K562 (cell line): ENCODE data around the gene KRTAP2-3. TPM values are rescaled to one million over a fixed set of nuclear protein-coding genes. Genes with fewer than 3 reads are reported as not detected.

Experiments used
- ATAC-seq: fragments of 200-7000 bp; cut with Tn5 transposase; 3 replicates; pipeline ENCODE4 v1.9.1; 2020; ENCODE audit warnings: moderate library complexity
- BruUV-seq: library from RNA; stranded (reverse); fragments of 400-500 nt; replicated peaks from 2 replicates; lab custom pipeline; 2021; lab: Mats Ljungman, UMichigan
- CTCF ChIA-PET: fragments of 300-600 bp; formaldehyde crosslinking; extraction: SDS; loops from one replicate; lab custom pipeline; 2021; ENCODE audit warnings: low intra/inter-chr PET ratio; lab: Yijun Ruan, JAX
- POLR2A ChIA-PET: fragments of 300-600, 350-650 bp; sonication (Branson Sonifier 250); formaldehyde crosslinking; extraction: SDS; loops from one replicate; lab custom pipeline; 2021; ENCODE audit warnings: antibody characterized with exemption, inconsistent platforms; lab: Yijun Ruan, JAX
- DNase-seq, 4 experiments: peaks; one replicate each; pipeline versions ENCODE4 v3.0.0 to v3.0.0-alpha.2; 2011 to 2018; ENCODE audit warnings: low spot score in 3 of 4, mixed read lengths in 3 of 4; ENCODE audit errors: extremely low read depth in 1 of 4
- FAIRE-seq: peaks from 2 replicates; lab custom pipeline; 2011; peaks lifted over from hg19 to GRCh38; lab: Jason Lieb, UNC
- H2AFZ ChIP-seq: 2 replicates; pipeline ENCODE4 v1.6.0; 2011; ENCODE audit warnings: low read depth, low read length, control low read depth, inconsistent platforms
- H3K27ac ChIP-seq: fragments of 200-600 bp; 3 replicates; pipeline ENCODE4 v1.8.0; 2011; ENCODE audit warnings: low read depth, mild to moderate bottlenecking, control low read depth, inconsistent platforms, low read length, moderate library complexity, mixed read lengths; ENCODE audit errors: extremely low read depth
- H3K27me3 ChIP-seq, 2 experiments: fragments of 300-600 bp in 1 of 2; 2 replicates in 1 of 2; 3 replicates in 1 of 2; pipeline versions ENCODE4 v1.6.0 to v1.8.0; 2011; ENCODE audit warnings: inconsistent platforms in 2 of 2, low read length in 2 of 2, mild to moderate bottlenecking in 1 of 2, mixed read lengths in 1 of 2, moderate library complexity in 1 of 2; ENCODE audit not compliant: control insufficient read depth in 2 of 2, insufficient read depth in 2 of 2
- H3K36me3 ChIP-seq: fragments of 300-600 bp; 3 replicates; pipeline ENCODE4 v1.8.0; 2011; ENCODE audit warnings: mild to moderate bottlenecking, low read length, inconsistent platforms; ENCODE audit not compliant: control insufficient read depth, insufficient read depth
- H3K4me1 ChIP-seq, 2 experiments: fragments of 200-600 bp in 1 of 2; replicated peaks in 1 of 2; 2 replicates in 1 of 2; 3 replicates in 1 of 2; pipeline versions ENCODE4 v1.5.1 to v1.8.0; 2011; ENCODE audit warnings: inconsistent platforms in 2 of 2, low read length in 2 of 2, mild to moderate bottlenecking in 1 of 2, mixed read lengths in 1 of 2, moderate library complexity in 1 of 2; ENCODE audit not compliant: control insufficient read depth in 2 of 2, insufficient read depth in 2 of 2
- H3K4me2 ChIP-seq: 2 replicates; pipeline ENCODE4 v1.6.1; 2011; ENCODE audit warnings: low read length, control low read depth, inconsistent platforms, mixed read lengths; ENCODE audit not compliant: insufficient read depth
- H3K4me3 ChIP-seq: fragments of 200-600 bp; sonication (generic), shearing (Covaris generic); 2 replicates; pipeline ENCODE4 v1.5.1; 2016; ENCODE audit warnings: control low read depth, inconsistent platforms
- H3K79me2 ChIP-seq: fragments of 200-600 bp; 3 replicates; pipeline ENCODE4 v1.8.0; 2011; ENCODE audit warnings: low read length, inconsistent platforms; ENCODE audit not compliant: control insufficient read depth, insufficient read depth
- H3K9ac ChIP-seq, 2 experiments: 2 replicates each; pipeline versions ENCODE4 v1.6.0 to v1.6.1; 2011; ENCODE audit warnings: low read depth in 2 of 2, low read length in 2 of 2, control low read depth in 1 of 2, inconsistent platforms in 1 of 2, mild to moderate bottlenecking in 1 of 2, mixed read lengths in 1 of 2; ENCODE audit not compliant: insufficient read depth in 1 of 2
- H3K9me1 ChIP-seq: one replicate; pipeline ENCODE4 v1.6.0; 2011; ENCODE audit warnings: inconsistent platforms, mild to moderate bottlenecking, low read length, moderate library complexity; ENCODE audit not compliant: control insufficient read depth, insufficient read depth
- H3K9me3 ChIP-seq: replicated peaks from 2 replicates; pipeline ENCODE4 v1.5.1; 2011; ENCODE audit warnings: low read depth, low read length, inconsistent platforms; ENCODE audit not compliant: control insufficient read depth, insufficient read depth
- H4K20me1 ChIP-seq: replicated peaks from 2 replicates; pipeline ENCODE4 v1.6.1; 2011; ENCODE audit warnings: low read length, inconsistent platforms, mixed read lengths; ENCODE audit not compliant: control insufficient read depth, insufficient read depth
- ARID1B ChIP-seq: fragments of 450-650 bp; IDR thresholded peaks from 2 replicates; pipeline ENCODE4 v1.6.1; 2016; ENCODE audit warnings: antibody characterized with exemption, mild to moderate bottlenecking, inconsistent platforms
- ARID2 ChIP-seq: fragments of 450-650 bp; IDR thresholded peaks from 2 replicates; pipeline ENCODE4 v1.6.1; 2017; ENCODE audit warnings: antibody characterized with exemption, mild to moderate bottlenecking
- MIER1 ChIP-seq: fragments of 450-650 bp; IDR thresholded peaks from 2 replicates; pipeline ENCODE4 v1.6.1; 2016; ENCODE audit warnings: antibody characterized with exemption, mild to moderate bottlenecking, low read depth
- RBFOX2 ChIP-seq: fragments of 200-400 bp; formaldehyde crosslinking; IDR thresholded peaks from 2 replicates; pipeline ENCODE4 v1.6.1; 2017; ENCODE audit warnings: low read depth, mild to moderate bottlenecking, low read length, moderate library complexity
- RBM15 ChIP-seq: fragments of 200-400 bp; formaldehyde crosslinking; IDR thresholded peaks from 2 replicates; pipeline ENCODE4 v1.6.1; 2018; ENCODE audit warnings: mild to moderate bottlenecking, low read length, moderate library complexity; ENCODE audit not compliant: insufficient read depth
- SUPT5H ChIP-seq: fragments of 450-650 bp; IDR thresholded peaks from 2 replicates; pipeline ENCODE4 v1.6.1; 2016
- TSC22D4 ChIP-seq: fragments of 450-650 bp; IDR thresholded peaks from 2 replicates; pipeline ENCODE4 v1.6.1; 2016; ENCODE audit warnings: missing genetic modification characterization, missing biosample characterization, control low read depth
- WHSC1 ChIP-seq: IDR thresholded peaks from one replicate; pipeline ENCODE4 v1.6.1; 2012; ENCODE audit warnings: low read length, control low read depth, inconsistent platforms
- ZBTB1 ChIP-seq: sonication (generic); formaldehyde crosslinking; IDR thresholded peaks from 2 replicates; pipeline ENCODE4 v1.8.1; 2023; ENCODE audit warnings: missing genetic modification reagents, low read depth, mild to moderate bottlenecking, borderline replicate concordance
- ZFP36 ChIP-seq: fragments of 150-350 bp; IDR thresholded peaks from 2 replicates; pipeline ENCODE4 v1.6.1; 2018; ENCODE audit warnings: low read length, low read depth; ENCODE audit not compliant: partially characterized antibody
- ZFPM2 ChIP-seq: fragments of 250-450 bp; sonication (Bioruptor Pico); IDR thresholded peaks from 2 replicates; pipeline ENCODE4 v1.5.1; 2022; ENCODE audit warnings: mild to moderate bottlenecking
- ZNF121 ChIP-seq: sonication (generic); formaldehyde crosslinking; conservative IDR thresholded peaks from 2 replicates; pipeline ENCODE4 v1.8.0; 2022; ENCODE audit warnings: missing genetic modification reagents
- ZNF197 ChIP-seq: fragments of 200-800 bp; sonication (Bioruptor generic); IDR thresholded peaks from 2 replicates; pipeline ENCODE4 v1.6.1; 2016; ENCODE audit warnings: low read depth, missing genetic modification characterization, missing compliant biosample characterization
- ZNF431 ChIP-seq: sonication (generic); formaldehyde crosslinking; IDR thresholded peaks from 2 replicates; pipeline ENCODE4 v1.8.0; 2022; ENCODE audit warnings: mild to moderate bottlenecking, missing genetic modification reagents
- ZNF695 ChIP-seq: fragments of 450-650 bp; formaldehyde crosslinking; IDR thresholded peaks from 2 replicates; pipeline ENCODE4 v1.4.0; 2020; ENCODE audit warnings: mild to moderate bottlenecking, moderate library complexity
- WGBS: fragments of 100-300 bp; shearing (Covaris generic); methylation state at CpG from one replicate; pipeline ENCODE4 v1.1.6; 2016; ENCODE audit warnings: low coverage, mixed read lengths; ENCODE audit not compliant: insufficient coverage; ENCODE audit errors: missing lambda C conversion rate; 5-methylcytosine and 5-hydroxymethylcytosine counted together
- in situ Hi-C: fragments of 300-500 bp; cut with MboI; formaldehyde crosslinking; loops from 4 replicates; pipeline ENCODE4 v1.15.0; 2018; ENCODE audit warnings: inconsistent platforms, mixed read lengths
- intact Hi-C: fragments of 100-400 bp; cut with micrococcal nuclease; formaldehyde crosslinking; loops from 2 replicates; pipeline ENCODE4 v1.14.2; 2022
- polyA plus RNA-seq, 8 experiments: library from polyadenylated mRNA; depleted of rRNA in 4 of 8; stranded (reverse) in 5 of 8; unstranded in 3 of 8; fragments of >200 nt; fragmentation: Nextera tagmentation in 2 of 8; fragmentation: Illumina TruSeq in 1 of 8; extraction: Ambion mirVana in 2 of 8; extraction: Trizol in 1 of 8; gene quantifications; 2 replicates each; pipeline versions ENCODE4 v1.2.1 to v1.2.3, GENCODE V29; 2011 to 2014; ENCODE audit warnings: inconsistent platforms in 1 of 8, missing spikeins in 1 of 8
- total RNA-seq, 7 experiments: library from RNA; depleted of rRNA in 6 of 7; stranded (reverse); fragments of >200 nt in 6 of 7; fragmentation: Illumina TruSeq in 2 of 7; extraction: Trizol in 2 of 7; gene quantifications; 2 replicates each; pipeline versions ENCODE4 v1.2.1 to v1.2.3, GENCODE V29; 2011 to 2021; ENCODE audit warnings: low replicate concordance in 1 of 7
- TF ChIP-seq, protein P1 (sequence below): fragments of 250-450 bp; sonication (Bioruptor Pico); IDR thresholded peaks from 2 replicates; pipeline ENCODE4 v1.9.0; 2021; ENCODE audit warnings: mild to moderate bottlenecking
- TF ChIP-seq, protein P2 (sequence below): sonication (generic); formaldehyde crosslinking; IDR thresholded peaks from 2 replicates; pipeline ENCODE4 v1.8.0; 2022; ENCODE audit warnings: mild to moderate bottlenecking, missing genetic modification reagents, borderline replicate concordance
- TF ChIP-seq, protein P3 (sequence below): fragments of 450-650 bp; IDR thresholded peaks from 2 replicates; pipeline ENCODE4 v1.6.1; 2016; ENCODE audit warnings: low read depth, mild to moderate bottlenecking, moderate library complexity

Gene KRTAP2-3
- total and polyA plus RNA-seq, 9 of the 15 experiments (the other 6 are each of a cell fraction or from before 2014, with no cell fraction given): not detected

- no peaks in the 10 kb centered on the region for H3K4me1 ChIP-seq
- no peak overlapping the region for H2AFZ ChIP-seq
- WGBS: 1% methylated on average over 7 of the region's 7 CpGs
Observed at GRCh38 chr17:41015454-41015853, 44.5 kb downstream of the KRTAP2-3 start.

More at GRCh38 chr17:41015454-41015853, 44.5 kb downstream of the KRTAP2-3 start:
- H3K27me3 ChIP-seq: peaks cover 0 to 3% of the 10 kb centered on the region in 2 experiments; a peak in 1 of 5 replicates
- no TSS peak for BruUV-seq
- no peak overlapping the region for H3K4me2 ChIP-seq
- no peak overlapping the region for H3K27ac ChIP-seq
- TF ChIP-seq ZNF431 (no peak), TSC22D4 (tag) (no peak), ZNF121 (CRISPR knock-in tag) (no peak), ZBTB1 (CRISPR knock-in tag) (no peak), ZNF197 (no peak), MIER1 (no peak), WHSC1 (no peak), RBFOX2 (no peak), RBM15 (no peak), SUPT5H (no peak), ZFP36 (no peak), ARID2 (no peak), ZFPM2 (CRISPR knock-in tag) (no peak), ARID1B (no peak), ZNF695 (no peak)
- TF ChIP-seq, protein P1, sequence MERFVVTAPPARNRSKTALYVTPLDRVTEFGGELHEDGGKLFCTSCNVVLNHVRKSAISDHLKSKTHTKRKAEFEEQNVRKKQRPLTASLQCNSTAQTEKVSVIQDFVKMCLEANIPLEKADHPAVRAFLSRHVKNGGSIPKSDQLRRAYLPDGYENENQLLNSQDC (CRISPR knock-in tag): no peak
- TF ChIP-seq, protein P2, sequence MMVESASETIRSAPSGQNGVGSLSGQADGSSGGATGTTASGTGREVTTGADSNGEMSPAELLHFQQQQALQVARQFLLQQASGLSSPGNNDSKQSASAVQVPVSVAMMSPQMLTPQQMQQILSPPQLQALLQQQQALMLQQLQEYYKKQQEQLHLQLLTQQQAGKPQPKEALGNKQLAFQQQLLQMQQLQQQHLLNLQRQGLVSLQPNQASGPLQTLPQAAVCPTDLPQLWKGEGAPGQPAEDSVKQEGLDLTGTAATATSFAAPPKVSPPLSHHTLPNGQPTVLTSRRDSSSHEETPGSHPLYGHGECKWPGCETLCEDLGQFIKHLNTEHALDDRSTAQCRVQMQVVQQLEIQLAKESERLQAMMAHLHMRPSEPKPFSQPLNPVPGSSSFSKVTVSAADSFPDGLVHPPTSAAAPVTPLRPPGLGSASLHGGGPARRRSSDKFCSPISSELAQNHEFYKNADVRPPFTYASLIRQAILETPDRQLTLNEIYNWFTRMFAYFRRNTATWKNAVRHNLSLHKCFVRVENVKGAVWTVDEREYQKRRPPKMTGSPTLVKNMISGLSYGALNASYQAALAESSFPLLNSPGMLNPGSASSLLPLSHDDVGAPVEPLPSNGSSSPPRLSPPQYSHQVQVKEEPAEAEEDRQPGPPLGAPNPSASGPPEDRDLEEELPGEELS (CRISPR knock-in tag): no peak
- TF ChIP-seq, protein P3, sequence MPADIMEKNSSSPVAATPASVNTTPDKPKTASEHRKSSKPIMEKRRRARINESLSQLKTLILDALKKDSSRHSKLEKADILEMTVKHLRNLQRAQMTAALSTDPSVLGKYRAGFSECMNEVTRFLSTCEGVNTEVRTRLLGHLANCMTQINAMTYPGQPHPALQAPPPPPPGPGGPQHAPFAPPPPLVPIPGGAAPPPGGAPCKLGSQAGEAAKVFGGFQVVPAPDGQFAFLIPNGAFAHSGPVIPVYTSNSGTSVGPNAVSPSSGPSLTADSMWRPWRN: no peak
- intact Hi-C loops (no loop called here), in situ Hi-C loops (no loop called here)
- H3K9me3 ChIP-seq: no peaks in the 10 kb centered on the region
- CTCF ChIA-PET: no interaction called here
- POLR2A ChIA-PET: no interaction called here
- ATAC-seq (no peak), DNase-seq (no peak), FAIRE-seq (no peak)
- H3K36me3 ChIP-seq: no peaks in the 10 kb centered on the region
- H3K79me2 ChIP-seq: no peaks in the 10 kb centered on the region
- no peaks in the 10 kb centered on the region for H4K20me1 ChIP-seq
- H3K4me3 ChIP-seq: no peak overlapping the region
- no peaks in the 10 kb centered on the region for H3K9me1 ChIP-seq
- H3K9ac ChIP-seq: no peak overlapping the region
